Rectal smooth muscle tissue (tissue), 1 donor: ENCODE measurements around the gene THADA.

ENCODE experiments used
- H3K27ac ChIP-seq: one replicate; pipeline ENCODE4 v1.7.0; 2013; ENCODE audit warnings: low read depth, low read length, inconsistent platforms
- H3K27me3 ChIP-seq: one replicate; pipeline ENCODE4 v1.7.0; 2013; ENCODE audit warnings: low read length; ENCODE audit not compliant: control insufficient read depth, insufficient read depth
- H3K36me3 ChIP-seq: one replicate; pipeline ENCODE4 v1.7.0; 2013; ENCODE audit warnings: low read length; ENCODE audit not compliant: control insufficient read depth, insufficient read depth
- H3K4me1 ChIP-seq: one replicate; pipeline ENCODE4 v1.7.0; 2013; ENCODE audit warnings: low read length; ENCODE audit not compliant: control insufficient read depth, insufficient read depth
- H3K4me3 ChIP-seq: one replicate; pipeline ENCODE4 v1.7.0; 2013; ENCODE audit warnings: low read length
- H3K9ac ChIP-seq: one replicate; pipeline ENCODE4 v1.7.0; 2013; ENCODE audit warnings: low read length

The THADA gene

DNA sequence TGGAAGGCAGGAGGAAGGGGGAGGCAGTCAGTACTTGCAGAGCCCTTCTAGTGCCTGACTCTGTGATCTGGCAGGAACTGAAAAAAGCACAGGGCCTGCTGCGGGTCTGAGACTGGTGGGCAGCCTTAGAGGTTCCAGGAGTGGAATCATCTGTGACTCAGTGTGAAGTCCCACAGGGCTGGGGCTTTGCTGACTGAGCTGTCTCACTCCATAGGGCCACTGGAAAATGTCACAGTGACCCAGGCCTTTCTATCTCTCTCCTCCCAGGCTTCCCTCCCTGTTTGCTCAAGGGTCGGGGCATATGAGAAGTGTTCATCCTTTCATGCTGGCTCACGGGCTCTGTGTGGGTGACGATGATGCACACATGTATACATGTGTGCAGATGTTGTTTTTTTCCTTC lies 322.3 kb downstream of the THADA start:
- H3K4me1 ChIP-seq = peaks cover 38% of the 10 kb centered on the region
- no peak overlapping the region for H3K4me3 ChIP-seq
- no peaks in the 10 kb centered on the region for H3K36me3 ChIP-seq
- no peak overlapping the region for H3K27ac ChIP-seq
- H3K27me3 ChIP-seq = no peaks in the 10 kb centered on the region
- H3K9ac ChIP-seq = no peak overlapping the region

DNA sequence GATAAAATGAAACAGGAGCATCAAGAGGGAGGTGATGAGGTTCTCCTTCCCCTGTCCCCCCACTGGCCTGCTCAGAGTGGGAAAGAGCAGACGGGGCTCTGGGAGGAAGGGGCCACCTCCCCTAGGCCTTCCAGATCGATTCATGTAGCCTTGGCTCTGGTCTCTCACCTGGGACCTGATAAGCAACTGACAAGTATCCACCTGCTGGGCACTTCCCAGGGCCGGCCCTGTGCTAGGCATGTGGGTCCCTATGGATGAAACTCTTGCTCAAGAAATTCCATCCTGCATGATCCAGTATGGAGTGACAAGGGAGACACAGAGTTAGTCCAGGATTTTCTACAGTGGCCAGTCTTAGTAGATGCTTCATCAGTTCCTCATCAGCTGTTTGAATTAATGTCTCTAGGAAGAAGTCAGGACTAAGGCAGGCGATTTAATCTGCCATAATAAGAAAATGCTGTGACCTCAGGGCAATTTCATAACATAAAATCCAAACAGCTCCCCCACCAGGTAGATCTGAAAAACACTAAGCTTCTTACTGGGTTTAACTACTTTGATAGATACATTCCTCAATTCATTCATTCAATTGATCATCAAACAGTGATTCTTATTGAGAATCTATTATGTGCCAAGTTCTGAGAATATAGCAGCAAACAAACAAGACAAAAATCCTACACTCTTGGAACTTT lies 324.8 kb downstream of the THADA start:
- Histone ChIP-seq H3K4me3 (no peak overlapping the region), H3K4me1 (peaks cover 30% of the 10 kb centered on the region), H3K27me3 (no peaks in the 10 kb centered on the region), H3K27ac (no peak overlapping the region), H3K9ac (no peak overlapping the region), H3K36me3 (no peaks in the 10 kb centered on the region)

DNA sequence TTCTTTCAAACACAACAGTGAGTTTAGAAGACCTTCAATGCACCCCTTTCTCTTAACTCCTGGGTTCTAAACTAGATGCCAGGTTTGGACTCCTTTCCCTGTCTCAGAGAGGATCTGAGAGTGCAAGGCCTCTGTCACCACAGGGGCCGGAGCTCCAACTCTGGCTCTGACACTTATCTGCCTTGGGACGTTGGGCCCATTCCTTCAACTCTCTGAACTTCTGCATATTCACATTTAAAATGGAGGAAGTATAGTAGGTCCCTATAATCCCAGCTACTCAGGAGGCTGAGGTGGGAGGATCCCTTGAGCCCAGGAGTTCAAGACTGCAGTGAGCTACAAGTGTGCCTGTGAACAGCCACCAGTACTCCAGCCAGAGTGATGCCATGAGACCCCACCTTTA lies 325.4 kb downstream of the THADA start:
- no peak overlapping the region for H3K4me3 ChIP-seq
- H3K27me3 ChIP-seq = no peaks in the 10 kb centered on the region
- H3K36me3 ChIP-seq = no peaks in the 10 kb centered on the region
- H3K27ac ChIP-seq = peak overlapping the region; percentile 83
- H3K4me1 ChIP-seq = peaks cover 32% of the 10 kb centered on the region
- no peak overlapping the region for H3K9ac ChIP-seq

DNA sequence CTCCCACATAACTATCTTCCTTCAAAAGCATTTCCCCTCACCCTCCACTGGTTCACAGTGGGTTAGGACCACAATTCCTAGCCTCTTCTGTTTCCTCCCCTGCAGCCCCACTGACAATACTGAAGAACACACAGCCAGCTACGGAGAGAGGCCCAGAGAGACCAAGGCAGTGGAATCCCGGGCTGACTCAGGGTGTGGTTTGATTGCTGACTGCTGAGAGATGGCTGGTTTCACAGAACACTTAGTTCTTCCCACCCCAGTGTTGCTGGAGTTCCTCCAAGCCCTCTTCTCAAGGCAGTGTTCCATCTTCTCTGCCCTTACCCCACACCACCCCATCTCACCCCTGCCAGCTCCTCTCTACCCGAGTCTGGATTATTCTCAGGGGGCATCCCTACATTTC lies 326.1 kb downstream of the THADA start:
- Histone ChIP-seq H3K36me3 (no peaks in the 10 kb centered on the region), H3K27ac (peak overlapping the region; percentile 83), H3K9ac (no peak overlapping the region), H3K4me3 (no peak overlapping the region), H3K27me3 (no peaks in the 10 kb centered on the region), H3K4me1 (peaks cover 37% of the 10 kb centered on the region)

DNA sequence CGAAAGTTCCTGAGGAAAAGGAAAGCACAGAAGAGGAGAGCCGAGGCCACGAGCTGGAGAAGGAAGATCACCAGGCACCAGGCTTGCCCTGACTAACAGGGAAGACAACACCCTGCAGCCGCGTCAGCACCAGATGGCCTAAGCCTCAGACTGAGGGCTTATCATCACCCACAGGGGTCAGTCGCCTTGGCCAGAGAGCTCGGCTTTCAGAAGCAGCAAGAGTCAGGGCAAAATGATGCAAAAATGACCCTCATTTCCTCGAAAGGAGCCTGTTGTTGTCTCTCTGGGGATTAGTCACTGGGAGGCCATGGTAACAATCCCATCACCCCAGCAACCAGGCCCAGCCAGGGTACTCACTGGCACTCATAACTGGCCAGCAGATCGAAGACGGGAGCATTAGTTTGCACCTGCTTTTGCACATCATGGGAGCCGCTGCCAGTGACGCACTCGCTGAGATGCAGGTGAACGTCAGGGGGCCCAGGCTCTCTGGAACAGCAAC lies 326.7 kb downstream of the THADA start:
- Histone ChIP-seq H3K27me3 (no peaks in the 10 kb centered on the region), H3K27ac (peak overlapping the region; percentile 83), H3K36me3 (no peaks in the 10 kb centered on the region), H3K4me1 (peaks cover 41% of the 10 kb centered on the region), H3K9ac (no peak overlapping the region), H3K4me3 (no peak overlapping the region)

DNA sequence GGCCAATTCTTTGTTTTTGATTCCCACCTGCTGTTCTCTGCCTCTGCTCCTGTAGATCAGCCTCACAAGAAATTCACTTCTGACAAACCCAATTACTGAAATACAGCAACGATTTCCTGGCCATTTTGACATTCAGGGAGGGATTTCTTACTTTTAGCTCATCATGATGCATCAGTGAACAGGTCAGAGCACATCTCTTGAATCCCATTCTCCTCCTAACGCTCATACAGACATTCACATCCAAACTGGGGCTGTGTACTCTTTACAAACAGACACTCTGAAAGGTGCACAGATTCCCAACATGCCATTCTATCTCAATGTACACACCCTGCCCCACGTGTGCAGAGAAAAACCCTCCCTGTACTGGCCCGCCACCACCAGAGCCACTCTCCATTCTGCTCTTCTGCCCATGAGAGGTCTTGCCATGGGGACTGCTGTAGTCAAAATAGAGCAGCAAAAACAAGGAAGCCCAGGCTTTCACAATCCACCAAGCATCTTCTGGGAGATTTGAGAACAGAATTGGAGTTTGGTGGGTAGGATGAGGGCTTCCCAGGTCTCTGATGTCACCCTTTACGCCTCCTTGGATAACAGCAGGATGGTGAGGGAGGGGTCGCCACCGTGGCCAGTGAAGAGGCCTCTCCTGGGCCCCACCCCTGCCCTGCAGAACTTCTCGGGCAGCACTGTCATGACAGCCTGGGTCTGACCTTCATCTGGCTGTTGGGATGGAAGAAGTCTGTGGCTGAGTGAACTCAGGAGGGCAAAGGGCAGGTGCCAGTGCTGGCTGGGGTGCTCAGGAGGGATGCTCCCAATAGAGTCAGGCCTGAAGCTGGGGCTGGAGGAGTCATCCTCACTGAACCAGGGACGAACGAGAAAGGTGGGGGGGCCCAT lies 327.5 kb downstream of the THADA start:
- H3K4me3 ChIP-seq = no peak overlapping the region
- H3K9ac ChIP-seq = no peak overlapping the region
- H3K4me1 ChIP-seq = peaks cover 43% of the 10 kb centered on the region
- H3K27me3 ChIP-seq = no peaks in the 10 kb centered on the region
- H3K36me3 ChIP-seq = no peaks in the 10 kb centered on the region
- H3K27ac ChIP-seq = peak overlapping the region; percentile 83

DNA sequence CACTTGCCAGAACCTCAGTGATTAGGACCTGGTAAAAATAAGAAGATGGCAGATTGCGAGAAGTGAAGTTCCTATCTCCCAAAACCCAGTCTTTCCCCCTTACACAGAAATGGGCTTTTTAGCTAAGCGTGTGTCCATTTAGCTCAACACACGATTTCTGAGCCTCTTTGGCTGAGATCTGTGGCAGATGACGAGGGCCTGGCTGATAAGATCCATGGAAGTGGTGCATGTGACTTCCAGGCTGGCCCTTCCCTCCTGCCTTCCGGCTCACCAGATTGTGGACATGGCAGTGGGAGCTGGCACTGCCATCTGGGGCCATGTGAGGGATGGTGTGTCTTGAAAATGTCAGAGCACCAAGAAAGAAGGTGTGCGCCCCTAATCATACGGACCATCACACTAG lies 328.5 kb downstream of the THADA start:
- Histone ChIP-seq H3K9ac (no peak overlapping the region), H3K27me3 (no peaks in the 10 kb centered on the region), H3K4me1 (peaks cover 43% of the 10 kb centered on the region), H3K27ac (no peak overlapping the region), H3K4me3 (no peak overlapping the region), H3K36me3 (no peaks in the 10 kb centered on the region)

DNA sequence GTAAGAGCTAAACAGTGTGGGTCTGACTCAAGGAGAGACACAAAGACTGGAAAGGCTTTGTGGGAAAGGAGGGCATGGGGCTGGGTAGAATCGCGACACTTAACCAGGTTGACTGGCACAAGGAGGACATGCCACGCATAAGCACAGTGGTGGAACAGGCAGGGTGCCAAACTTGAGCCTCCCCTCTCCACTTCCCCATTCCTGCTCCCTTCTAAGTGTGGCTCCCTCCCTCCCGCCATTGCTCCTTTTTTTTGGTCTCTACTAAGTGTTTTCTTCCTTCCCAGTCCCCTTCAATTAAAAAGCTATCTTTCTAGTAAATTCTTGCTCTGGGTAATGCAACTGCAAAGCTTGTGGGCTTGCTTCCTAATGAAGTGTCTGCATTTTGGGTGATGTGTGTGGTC lies 329.1 kb downstream of the THADA start:
- no peak overlapping the region for H3K4me3 ChIP-seq
- no peak overlapping the region for H3K9ac ChIP-seq
- H3K27ac ChIP-seq = no peak overlapping the region
- no peaks in the 10 kb centered on the region for H3K27me3 ChIP-seq
- H3K36me3 ChIP-seq = no peaks in the 10 kb centered on the region
- H3K4me1 ChIP-seq = peaks cover 43% of the 10 kb centered on the region

DNA sequence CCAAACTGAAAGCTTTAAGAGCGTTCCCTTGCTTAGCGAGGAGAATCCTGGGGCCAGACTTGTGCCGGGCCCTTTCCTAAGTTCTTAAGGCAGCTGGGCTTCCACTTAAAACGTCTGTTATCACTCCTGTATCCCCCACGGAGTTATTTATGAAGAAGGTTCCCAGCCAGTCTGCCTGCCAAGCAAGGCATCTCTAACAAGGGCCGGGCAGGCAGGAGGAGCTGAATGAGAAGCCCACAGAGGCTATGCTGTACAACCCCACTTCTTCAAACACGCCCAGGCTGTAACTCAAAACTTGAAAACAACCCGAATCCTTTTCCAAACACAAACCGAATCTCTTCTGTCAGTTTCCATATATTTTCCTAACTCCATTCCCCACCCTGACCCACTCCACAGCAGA lies 330.4 kb downstream of the THADA start:
- Histone ChIP-seq H3K4me1 (peaks cover 43% of the 10 kb centered on the region), H3K36me3 (no peaks in the 10 kb centered on the region), H3K9ac (no peak overlapping the region), H3K27ac (peak overlapping the region; percentile 89), H3K27me3 (no peaks in the 10 kb centered on the region), H3K4me3 (no peak overlapping the region)

DNA sequence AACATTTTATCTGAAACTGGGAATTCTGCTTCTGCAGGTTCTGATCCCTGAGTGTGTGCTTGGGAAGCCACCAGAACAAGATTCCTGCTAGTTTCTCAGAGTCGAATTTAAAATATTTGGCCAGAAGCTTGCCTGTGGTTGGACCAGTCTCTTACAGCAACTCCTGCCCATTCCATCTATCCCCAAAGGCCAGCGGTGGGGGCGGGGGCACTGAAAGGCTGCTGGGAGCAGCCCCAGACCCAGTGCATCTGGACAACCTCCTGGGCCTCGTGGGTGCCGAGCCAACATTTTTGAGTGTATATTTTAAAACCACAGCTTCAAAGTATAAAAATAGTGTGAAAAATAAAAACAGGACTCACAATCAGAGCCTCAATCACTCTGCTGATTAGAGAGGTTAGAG lies 330.8 kb downstream of the THADA start:
- no peak overlapping the region for H3K9ac ChIP-seq
- no peaks in the 10 kb centered on the region for H3K36me3 ChIP-seq
- H3K27me3 ChIP-seq = no peaks in the 10 kb centered on the region
- peaks cover 40% of the 10 kb centered on the region for H3K4me1 ChIP-seq
- no peak overlapping the region for H3K4me3 ChIP-seq
- peak overlapping the region; percentile 89 for H3K27ac ChIP-seq

DNA sequence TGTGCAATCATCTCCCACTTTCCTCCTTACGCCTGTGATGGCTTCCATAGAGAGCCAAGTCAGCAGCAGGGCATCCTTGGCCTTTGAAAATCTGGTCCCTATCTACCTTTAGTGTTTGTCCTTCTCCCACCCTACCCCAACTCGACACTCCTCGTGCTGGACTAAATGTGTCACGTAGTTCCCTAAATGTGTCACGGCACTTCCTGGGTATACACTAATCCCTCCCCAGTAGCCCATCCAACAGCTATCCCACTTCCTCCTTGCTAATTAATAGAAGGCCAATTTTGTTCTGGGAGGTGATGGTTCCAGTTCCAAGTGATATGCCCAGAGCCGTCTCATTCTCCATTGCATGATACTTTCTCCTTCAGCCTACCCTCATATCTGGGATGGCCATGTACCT lies 332.9 kb downstream of the THADA start:
- Histone ChIP-seq H3K9ac (no peak overlapping the region), H3K27ac (no peak overlapping the region), H3K4me1 (peaks cover 22% of the 10 kb centered on the region), H3K27me3 (no peaks in the 10 kb centered on the region), H3K36me3 (no peaks in the 10 kb centered on the region), H3K4me3 (no peak overlapping the region)

DNA sequence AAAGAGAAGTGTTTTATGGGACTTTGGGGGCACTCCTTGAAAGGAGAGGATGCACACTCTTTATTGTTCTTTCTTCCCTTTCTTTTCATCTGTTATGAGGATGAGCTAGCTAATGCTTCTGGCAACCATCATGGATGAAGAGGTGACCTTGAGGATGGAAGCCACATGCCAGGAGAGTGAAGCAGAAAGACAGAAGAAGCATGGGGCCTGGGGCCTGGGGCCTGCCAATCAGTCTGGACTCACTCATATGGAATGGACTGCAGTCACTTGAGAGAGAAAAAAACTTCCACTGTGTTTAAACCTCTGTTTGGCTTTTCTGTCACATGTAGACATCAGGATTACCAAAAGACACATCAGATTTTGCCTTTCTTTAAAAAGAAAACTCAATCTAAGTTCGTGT lies 333.6 kb downstream of the THADA start:
- Histone ChIP-seq H3K4me3 (no peak overlapping the region), H3K36me3 (no peaks in the 10 kb centered on the region), H3K4me1 (peaks cover 22% of the 10 kb centered on the region), H3K27ac (no peak overlapping the region), H3K27me3 (no peaks in the 10 kb centered on the region), H3K9ac (no peak overlapping the region)
